Hippocampal formation (tissue), 2 donors: ENCODE measurements around the gene KLK12.

ENCODE experiments used
- DNase-seq, 2 donors: peaks; one replicate each; lab custom pipeline; 2025; lab: John Stamatoyannopoulos, UW

KLK12 gene

DNA sequence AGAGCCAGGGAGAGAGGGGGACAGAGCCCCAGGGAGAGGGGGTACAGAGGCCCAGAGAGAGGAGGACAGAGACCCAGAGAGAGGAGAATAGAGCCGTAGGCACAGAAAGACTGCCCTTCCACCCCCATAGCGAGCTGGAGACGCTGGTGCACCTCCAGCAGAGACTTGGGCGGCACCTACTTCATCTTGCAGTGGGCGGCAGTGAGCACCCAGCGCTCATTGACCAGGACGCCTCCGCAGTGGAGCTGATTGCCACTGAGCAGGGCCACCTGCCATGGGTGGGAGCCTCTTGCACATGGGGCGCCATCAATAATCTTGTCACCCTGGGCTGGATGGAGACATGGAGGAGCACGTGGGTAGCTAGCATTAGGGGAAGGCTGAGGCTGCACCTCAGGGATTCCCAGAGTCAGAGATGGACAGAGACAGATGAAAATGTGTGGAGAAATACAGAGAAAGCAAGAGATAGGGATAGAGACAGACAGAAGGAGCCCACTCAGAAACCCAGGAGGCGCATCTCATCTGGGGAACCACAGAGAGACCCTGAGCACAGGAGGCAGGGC, 53.1 kb downstream of the KLK12 start:
- no peak for DNase-seq

DNA sequence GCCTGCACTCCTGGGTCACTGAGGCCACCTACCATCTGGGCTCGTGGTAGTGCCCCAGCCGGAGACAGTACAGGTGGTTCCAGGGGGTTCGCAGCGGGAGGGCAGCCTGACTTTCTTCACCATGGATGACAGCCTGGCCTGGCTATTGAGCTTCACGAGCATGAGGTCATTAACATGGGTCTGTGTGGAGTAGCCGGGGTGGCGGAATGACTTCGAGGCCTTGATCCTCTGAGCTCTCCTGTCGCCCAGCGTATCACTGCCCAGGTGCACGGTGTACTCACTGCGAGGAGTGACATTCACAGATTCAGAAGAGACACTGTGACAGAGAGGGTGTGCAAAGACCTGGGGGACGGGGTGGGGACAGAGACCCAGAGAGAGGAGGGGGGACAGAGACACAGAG, 54.6 kb downstream of the KLK12 start:
- DNase-seq = no peak

- no peak for DNase-seq
These were observed 55.0 kb downstream of the KLK12 start for GRCh38 chr19:50979758-50980157.
